ENCODE measurements around the gene GALNT18. TPM values are rescaled to one million over a fixed set of nuclear protein-coding genes. Genes with fewer than 3 reads are reported as not detected.
A peak's percentile ranks its signal among the peaks of the same experiment; 100 is the strongest.

GALNT18 gene
- 10 to 100 TPM in 3 of 4 donors, 1 to 10 TPM in 1; 4.7 to 20.4 (median 14.1) TPM for total RNA-seq

DNA sequence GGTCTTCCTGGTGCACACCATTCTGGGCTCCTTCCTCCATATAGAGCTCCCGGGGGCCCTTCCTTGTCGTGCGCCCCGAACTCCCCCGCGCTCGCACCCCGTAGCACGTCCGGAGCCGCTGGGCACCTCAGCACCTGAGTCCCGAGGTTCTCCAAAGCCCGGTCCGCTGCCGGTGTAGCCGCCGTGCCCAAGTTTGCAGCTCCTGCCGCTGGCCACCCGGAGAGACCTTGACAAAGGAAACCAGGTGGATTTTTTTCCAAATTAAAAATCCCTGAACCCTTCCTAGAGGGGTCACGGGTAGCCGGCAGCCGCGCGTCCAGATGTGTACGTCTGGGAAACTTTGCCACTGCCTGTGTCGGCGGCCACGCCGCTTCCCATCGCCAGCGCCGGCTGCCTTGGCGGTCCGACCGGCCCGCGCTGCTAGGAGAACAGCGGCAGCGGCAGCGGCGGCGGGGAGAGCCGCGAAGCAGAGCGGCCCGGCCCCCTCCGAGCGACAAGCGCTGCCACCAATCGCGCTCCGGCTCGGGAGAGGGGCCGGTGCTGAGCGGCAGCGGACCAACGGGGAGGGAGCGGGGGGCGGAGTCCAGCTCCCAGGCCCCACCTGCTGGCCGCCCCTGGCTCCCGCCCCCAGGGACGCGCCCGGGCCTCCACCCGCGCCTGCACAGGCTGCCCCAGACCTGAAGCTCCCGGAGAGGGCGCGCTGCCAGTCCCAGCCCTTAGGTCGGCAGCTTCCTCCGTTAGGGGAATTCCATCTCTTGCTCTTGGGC is at the start of gene GALNT18:
Gene GALNT18 (minus strand): TSS at position 433 of the 767 bp plus-strand sequence.
- peaks cover 0 to 29% (median 0%) of the 10 kb centered on the region in 4 donors for H3K27me3 ChIP-seq
- no peaks in the 10 kb centered on the region for H3K9me3 ChIP-seq
- DNase-seq: no peak
- peak within 1 kb of the TSS; percentile 53 to 68 (median 61) for H3K4me3 ChIP-seq
- peak in 2 of 4 donors; percentile 75 to 76 for TF ChIP-seq POLR2A (IDR thresholded peaks at IDR 0.05)
- TF ChIP-seq, protein P1, sequence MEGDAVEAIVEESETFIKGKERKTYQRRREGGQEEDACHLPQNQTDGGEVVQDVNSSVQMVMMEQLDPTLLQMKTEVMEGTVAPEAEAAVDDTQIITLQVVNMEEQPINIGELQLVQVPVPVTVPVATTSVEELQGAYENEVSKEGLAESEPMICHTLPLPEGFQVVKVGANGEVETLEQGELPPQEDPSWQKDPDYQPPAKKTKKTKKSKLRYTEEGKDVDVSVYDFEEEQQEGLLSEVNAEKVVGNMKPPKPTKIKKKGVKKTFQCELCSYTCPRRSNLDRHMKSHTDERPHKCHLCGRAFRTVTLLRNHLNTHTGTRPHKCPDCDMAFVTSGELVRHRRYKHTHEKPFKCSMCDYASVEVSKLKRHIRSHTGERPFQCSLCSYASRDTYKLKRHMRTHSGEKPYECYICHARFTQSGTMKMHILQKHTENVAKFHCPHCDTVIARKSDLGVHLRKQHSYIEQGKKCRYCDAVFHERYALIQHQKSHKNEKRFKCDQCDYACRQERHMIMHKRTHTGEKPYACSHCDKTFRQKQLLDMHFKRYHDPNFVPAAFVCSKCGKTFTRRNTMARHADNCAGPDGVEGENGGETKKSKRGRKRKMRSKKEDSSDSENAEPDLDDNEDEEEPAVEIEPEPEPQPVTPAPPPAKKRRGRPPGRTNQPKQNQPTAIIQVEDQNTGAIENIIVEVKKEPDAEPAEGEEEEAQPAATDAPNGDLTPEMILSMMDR (IDR thresholded peaks at IDR 0.05): peak in 5 of 6 experiments; percentile 40 to 73 (median 55)
- intact Hi-C loops (cut with DNase I): loop anchor here (10.0 kb wide), 1 partner anchor 163 kb away; no protein-coding TSS in a partner anchor
- H3K27ac ChIP-seq: peak within 1 kb of the TSS; percentile 66 to 85 (median 72)
- H3K4me1 ChIP-seq: peaks cover 8 to 51% (median 10%) of the 10 kb centered on the region in 3 donors
- 0 to 2% methylated on average over 3 to 10 of the region's 71 CpGs for WGBS, 2 donors
- no peaks in the 10 kb centered on the region for H3K36me3 ChIP-seq

DNA sequence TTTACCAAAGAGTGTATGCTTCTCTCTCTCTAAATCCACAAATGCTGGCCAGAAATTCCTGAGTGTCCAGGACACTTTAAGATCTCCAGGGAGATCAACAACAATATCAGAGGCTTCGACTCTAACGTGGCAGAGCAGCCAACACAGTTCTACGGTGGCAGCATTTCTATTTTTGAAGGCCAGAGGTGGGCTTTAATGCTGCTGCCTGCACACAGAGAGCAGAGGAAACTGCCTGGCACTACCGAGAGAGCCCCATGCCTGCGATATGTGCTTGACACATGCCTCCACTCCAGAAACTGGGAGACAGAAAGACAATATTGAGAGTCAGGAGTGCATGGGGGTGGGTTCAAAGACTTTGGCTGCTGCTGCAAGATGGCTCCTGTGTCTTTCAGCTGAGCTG is 48.8 kb upstream of the GALNT18 start:
- no peaks in the 10 kb centered on the region for H3K36me3 ChIP-seq
- DNase-seq: no peak
- H3K4me3 ChIP-seq: no peak overlapping the region
- no peaks in the 10 kb centered on the region for H3K9me3 ChIP-seq
- H3K27ac ChIP-seq: no peak overlapping the region
- intact Hi-C loops (cut with DNase I): no loop called here
- WGBS, 2 donors: 80 to 82% methylated on average over 4 to 5 of the region's 5 CpGs
- H3K27me3 ChIP-seq: peaks cover 0 to 15% (median 0%) of the 10 kb centered on the region in 4 donors
- TF ChIP-seq POLR2A (IDR thresholded peaks at IDR 0.05): no peak
- TF ChIP-seq, protein P1 (IDR thresholded peaks at IDR 0.05): no peak
- H3K4me1 ChIP-seq: peaks cover 0 to 8% (median 0%) of the 10 kb centered on the region in 3 donors

DNA sequence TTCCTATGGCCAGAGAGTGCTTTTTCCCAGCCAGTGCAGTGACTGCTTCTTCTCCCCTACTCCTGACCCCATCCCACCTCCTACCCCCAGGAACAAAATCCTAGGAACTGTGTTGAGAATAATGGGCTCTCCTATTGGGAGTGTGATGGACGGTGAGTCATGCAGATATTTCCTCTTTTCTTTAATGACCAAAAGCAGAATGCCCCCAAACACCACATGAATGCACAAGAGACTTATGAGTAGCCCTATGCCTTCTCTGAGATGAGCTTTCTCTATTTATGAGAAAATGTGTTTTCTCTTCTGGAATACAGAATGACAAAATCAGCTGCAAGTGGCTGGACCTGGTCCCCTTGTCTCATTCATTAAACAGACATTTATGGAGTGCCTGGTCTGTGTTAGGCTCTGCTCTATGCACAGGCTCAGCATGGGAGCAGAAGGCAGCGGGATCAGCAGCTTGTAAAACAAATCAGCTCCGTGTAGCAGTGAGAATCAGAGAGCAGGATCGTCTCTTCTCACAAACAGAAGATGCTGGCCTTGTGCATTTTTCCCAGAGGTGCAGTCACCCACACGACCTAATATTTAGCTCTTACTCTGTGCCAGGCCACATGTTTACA is 47.5 kb upstream of the GALNT18 start:
- WGBS, 2 donors: 45 to 53% methylated on average over 5 of the region's 5 CpGs
- Histone ChIP-seq H3K27ac (no peak overlapping the region), H3K4me1 (peaks cover 0 to 8% (median 0%) of the 10 kb centered on the region in 3 donors), H3K9me3 (no peaks in the 10 kb centered on the region), H3K27me3 (peaks cover 0 to 15% (median 0%) of the 10 kb centered on the region in 4 donors), H3K4me3 (no peak overlapping the region), H3K36me3 (no peaks in the 10 kb centered on the region)
- no peak for TF ChIP-seq POLR2A (IDR thresholded peaks at IDR 0.05)
- TF ChIP-seq, protein P1 (IDR thresholded peaks at IDR 0.05): no peak
- no peak for DNase-seq
- intact Hi-C loops (cut with DNase I): no loop called here

DNA sequence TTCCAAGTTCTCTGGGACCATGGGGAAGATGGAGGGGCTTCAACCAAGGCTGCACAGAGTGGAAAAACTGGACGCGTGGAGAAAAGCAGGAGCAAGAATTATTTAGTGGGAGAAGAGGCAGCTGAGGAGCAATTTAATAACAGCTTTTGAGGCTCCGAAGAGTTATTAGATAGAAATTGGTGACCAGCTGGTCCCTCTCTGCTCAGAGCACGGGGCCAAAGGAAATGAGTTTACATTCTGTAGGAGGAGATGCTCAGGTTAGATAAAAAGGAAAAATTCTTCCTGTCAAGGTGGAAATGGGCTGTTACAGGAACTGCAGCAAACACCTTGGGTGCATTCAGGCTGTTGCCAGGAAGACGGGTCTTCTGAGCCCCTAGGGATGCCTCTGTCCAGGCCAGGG is 47.0 kb upstream of the GALNT18 start:
- Histone ChIP-seq H3K4me1 (peaks cover 0 to 8% (median 0%) of the 10 kb centered on the region in 3 donors), H3K4me3 (no peak overlapping the region), H3K27me3 (peaks cover 0 to 15% (median 0%) of the 10 kb centered on the region in 4 donors), H3K36me3 (no peaks in the 10 kb centered on the region), H3K9me3 (no peaks in the 10 kb centered on the region), H3K27ac (no peak overlapping the region)
- no peak for DNase-seq
- 71 to 74% methylated on average over 5 of the region's 5 CpGs for WGBS, 2 donors
- intact Hi-C loops (cut with DNase I): no loop called here
- no peak for TF ChIP-seq POLR2A (IDR thresholded peaks at IDR 0.05)
- TF ChIP-seq, protein P1 (IDR thresholded peaks at IDR 0.05): no peak

DNA sequence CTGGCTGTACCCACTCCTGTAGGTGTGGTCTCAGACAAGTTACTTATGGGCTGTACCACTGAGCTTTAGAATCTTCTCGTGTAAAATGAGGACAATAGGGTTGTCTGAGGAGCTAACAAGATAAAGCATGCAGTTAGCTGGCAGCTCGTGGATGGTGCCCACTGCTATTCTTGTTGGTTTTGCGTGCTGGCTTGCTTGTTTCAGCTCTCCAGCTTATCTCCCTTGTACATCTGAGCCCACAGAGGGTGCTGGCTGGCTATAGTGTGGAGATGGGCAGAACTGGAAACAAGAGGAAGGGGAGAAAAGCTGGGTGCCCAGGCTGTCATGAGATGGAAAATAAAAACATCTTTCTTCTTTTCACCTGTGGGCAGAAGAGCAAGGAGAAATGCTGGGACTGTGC is 46.5 kb upstream of the GALNT18 start:
- intact Hi-C loops (cut with DNase I): no loop called here
- DNase-seq: no peak
- no peaks in the 10 kb centered on the region for H3K36me3 ChIP-seq
- peaks cover 0 to 18% (median 0%) of the 10 kb centered on the region in 4 donors for H3K27me3 ChIP-seq
- peaks cover 0 to 8% (median 0%) of the 10 kb centered on the region in 3 donors for H3K4me1 ChIP-seq
- no peak for TF ChIP-seq POLR2A (IDR thresholded peaks at IDR 0.05)
- TF ChIP-seq, protein P1 (IDR thresholded peaks at IDR 0.05): no peak
- H3K4me3 ChIP-seq: no peak overlapping the region
- H3K27ac ChIP-seq: no peak overlapping the region
- WGBS, 2 donors: 17 to 26% methylated on average over 1 to 3 of the region's 3 CpGs
- H3K9me3 ChIP-seq: no peaks in the 10 kb centered on the region
